Ovary (tissue), 9 donors: ENCODE data around the gene MRPL12. TPM values are rescaled to one million over a fixed set of nuclear protein-coding genes. Genes with fewer than 3 reads are reported as not detected.

Experiments used
- DNase-seq, 5 donors: peaks; one replicate each; pipeline ENCODE4 v3.0.0-alpha.2; 2019 to 2020
- H3K27ac ChIP-seq, 2 donors: fragments of 200-600 bp; one replicate each; pipeline versions ENCODE4 v1.5.1 to v1.8.0; 2019 to 2022
- H3K27me3 ChIP-seq: fragments of 200-600 bp; one replicate; pipeline ENCODE4 v1.8.0; 2022
- H3K36me3 ChIP-seq: fragments of 200-600 bp; sonication (generic); one replicate; pipeline ENCODE4 v1.5.1; 2019
- H3K4me1 ChIP-seq: one replicate; pipeline ENCODE4 v1.8.1; 2013; ENCODE audit warnings: mild to moderate bottlenecking, moderate library complexity; ENCODE audit not compliant: insufficient read depth
- H3K4me3 ChIP-seq: fragments of 200-600 bp; sonication (generic); one replicate; pipeline ENCODE4 v1.5.1; 2017
- H3K9me3 ChIP-seq, 2 donors: fragments of 200-600 bp in 1 of 2; sonication (generic) in 1 of 2; one replicate each; pipeline versions ENCODE4 v1.5.1 to v1.8.1; 2013 to 2019; ENCODE audit warnings: mild to moderate bottlenecking in 1 of 2, moderate library complexity in 1 of 2
- CTCF ChIP-seq, 3 donors: fragments of 450-650 bp in 2 of 3; fragments of 200-600 bp in 1 of 3; IDR thresholded peaks; one replicate each; pipeline versions ENCODE4 v1.5.1 to v1.8.0; 2016 to 2022; ENCODE audit warnings: antibody characterized with exemption in 3 of 3, mild to moderate bottlenecking in 1 of 3
- EP300 ChIP-seq: sonication (generic); formaldehyde crosslinking; IDR thresholded peaks from one replicate; pipeline ENCODE4 v1.6.1; 2017; ENCODE audit warnings: antibody characterized with exemption
- POLR2A ChIP-seq: fragments of 450-650 bp; IDR thresholded peaks from one replicate; pipeline ENCODE4 v1.6.1; 2017; ENCODE audit warnings: antibody characterized with exemption, mild to moderate bottlenecking, moderate library complexity
- WGBS, 3 donors: extraction: QIAGEN DNeasy Blood & Tissue Kit in 1 of 3; methylation state at CpG; one replicate each; pipeline versions ENCODE4 v1.1.5 to v1.1.7; 2013 to 2017; 5-methylcytosine and 5-hydroxymethylcytosine counted together
- intact Hi-C, 4 donors: fragments of 100-400 bp; cut with DNase I; formaldehyde crosslinking; loops; one replicate each; pipeline versions ENCODE4 v1.11.0 to v1.15.1; 2022 to 2023
- polyA plus RNA-seq, 2 donors: library from polyadenylated mRNA; stranded (reverse); fragments of 200-250 nt in 1 of 2; fragments of 350-450 nt in 1 of 2; fragmentation: Illumina TruSeq in 1 of 2; extraction: RNeasy Lipid Tissue Mini Kit (QIAGEN cat#74804) in 1 of 2; gene quantifications; one replicate each; pipeline ENCODE4 v1.2.3, GENCODE V29; 2013 to 2014
- total RNA-seq, 7 donors: library from RNA; depleted of rRNA in 2 of 7; stranded (reverse); fragments of >200 nt in 2 of 7; fragmentation: NEBNext Ultra II Directional in 3 of 7; extraction: Animal tissue kit (Norgen Biotek cat#: 25700) in 3 of 7; gene quantifications; one replicate each; pipeline versions ENCODE4 v1.1.0 to v1.2.4, GENCODE V29; 2016 to 2023
- donor health status: DM: no; HTN: no; CAD: no; lungs with moderate emphysema.
- donor health status: DM: no; HTN: no; CAD: no.
- donor health status: Bipolar disorder and iron deficiency.
- donor health status: DM: yes; HTN: yes; CAD: no.
- donor health status: DM: no; HTN: no; CAD: no.
- donor health status: DM: yes; HTN: yes; CAD: no.

MRPL12 gene
- total and polyA plus RNA-seq, 9 donors, result 12.9 to 47.2 (median 36.8) TPM

- Histone ChIP-seq H3K27ac (no peak overlapping the region), H3K4me1 (peaks cover 4% of the 10 kb centered on the region), H3K27me3 (no peaks in the 10 kb centered on the region), H3K9me3 (no peaks in the 10 kb centered on the region), H3K36me3 (no peaks in the 10 kb centered on the region), H3K4me3 (no peak overlapping the region)
- intact Hi-C loops, result no loop called here
- DNase-seq, result peak in 1 of 5 donors; percentile 48
- WGBS, 3 donors, result 48 to 55% (median 49%) methylated on average over 10 of the region's 10 CpGs
- TF ChIP-seq EP300, result no peak
- TF ChIP-seq CTCF (IDR thresholded peaks at IDR 0.05), result no peak
- no peak for TF ChIP-seq POLR2A
These were observed 19.3 kb downstream of the MRPL12 start for GRCh38 chr17:81722184-81723120.

- H3K36me3 ChIP-seq, result no peaks in the 10 kb centered on the region
- WGBS, 3 donors, result 44 to 61% (median 51%) methylated on average over 12 of the region's 12 CpGs
These were observed 20.6 kb downstream of the MRPL12 start for GRCh38 chr17:81723651-81724209.

GRCh38 chr17:81725439-81725838 lies 22.3 kb downstream of the MRPL12 start:
- 77 to 83% (median 79%) methylated on average over 9 of the region's 9 CpGs for WGBS, 3 donors
- intact Hi-C loops, result no loop called here
- no peaks in the 10 kb centered on the region for H3K27me3 ChIP-seq

More at GRCh38 chr17:81723651-81724209, 20.6 kb downstream of the MRPL12 start:
- no peak overlapping the region for H3K4me3 ChIP-seq
- peaks cover 4% of the 10 kb centered on the region for H3K4me1 ChIP-seq
- no peak overlapping the region for H3K27ac ChIP-seq
- intact Hi-C loops, result no loop called here
- no peaks in the 10 kb centered on the region for H3K27me3 ChIP-seq
- TF ChIP-seq POLR2A (no peak), CTCF (IDR thresholded peaks at IDR 0.05) (no peak), EP300 (no peak)
- no peak for DNase-seq
- H3K9me3 ChIP-seq, result no peaks in the 10 kb centered on the region

GRCh38 chr17:81726004-81726403 lies 22.8 kb downstream of the MRPL12 start:
- no peak overlapping the region for H3K27ac ChIP-seq
- DNase-seq, result no peak

More at GRCh38 chr17:81725439-81725838, 22.3 kb downstream of the MRPL12 start:
- H3K4me3 ChIP-seq, result no peak overlapping the region
- no peak for DNase-seq
- H3K4me1 ChIP-seq, result peaks cover 4% of the 10 kb centered on the region
- H3K27ac ChIP-seq, result no peak overlapping the region
- no peak for TF ChIP-seq CTCF (IDR thresholded peaks at IDR 0.05)
- TF ChIP-seq EP300, result no peak
- TF ChIP-seq POLR2A, result no peak
- H3K9me3 ChIP-seq, result no peaks in the 10 kb centered on the region
- no peaks in the 10 kb centered on the region for H3K36me3 ChIP-seq

More at GRCh38 chr17:81726004-81726403, 22.8 kb downstream of the MRPL12 start:
- Histone ChIP-seq H3K36me3 (no peaks in the 10 kb centered on the region), H3K27me3 (no peaks in the 10 kb centered on the region), H3K4me3 (no peak overlapping the region), H3K9me3 (no peaks in the 10 kb centered on the region), H3K4me1 (peaks cover 4% of the 10 kb centered on the region)
- WGBS, 3 donors, result 57 to 70% (median 58%) methylated on average over 9 of the region's 9 CpGs
- intact Hi-C loops, result no loop called here
- TF ChIP-seq EP300, result no peak
- TF ChIP-seq POLR2A, result no peak
- no peak for TF ChIP-seq CTCF (IDR thresholded peaks at IDR 0.05)
